Loucy (cell line): ENCODE results near the gene ABAT.

Experiments
- H2AFZ ChIP-seq: fragments of 200-600 bp; sonication (generic); 2 replicates; pipeline ENCODE4 v1.6.0; 2016; ENCODE audit warnings: antibody characterized with exemption, mild to moderate bottlenecking, low read length, moderate library complexity
- H3F3A ChIP-seq: fragments of 200-600 bp; 2 replicates; pipeline ENCODE4 v1.6.0; 2016; ENCODE audit warnings: antibody characterized with exemption, low read depth, mild to moderate bottlenecking
- H3K27me3 ChIP-seq: fragments of 200-600 bp; sonication (generic); 2 replicates; pipeline ENCODE4 v1.6.1; 2014; ENCODE audit warnings: low read length, mild to moderate bottlenecking; ENCODE audit not compliant: insufficient read depth, poor library complexity, severe bottlenecking
- H3K36me3 ChIP-seq: fragments of 200-600 bp; sonication (generic); 2 replicates; pipeline ENCODE4 v1.6.1; 2016; ENCODE audit warnings: low read length; ENCODE audit not compliant: insufficient read depth
- H3K4me1 ChIP-seq: fragments of 200-600 bp; sonication (generic); 2 replicates; pipeline ENCODE4 v1.5.1; 2014; ENCODE audit warnings: low read length, mild to moderate bottlenecking; ENCODE audit not compliant: insufficient read depth, poor library complexity, severe bottlenecking
- H3K4me2 ChIP-seq: fragments of 200-600 bp; sonication (generic); 2 replicates; pipeline ENCODE4 v1.6.0; 2014; ENCODE audit warnings: antibody characterized with exemption, low read length, low read depth, mild to moderate bottlenecking; ENCODE audit not compliant: poor library complexity, severe bottlenecking
- H3K4me3 ChIP-seq: fragments of 200-600 bp; sonication (generic); 2 replicates; pipeline ENCODE4 v1.5.1; 2014; ENCODE audit warnings: low read length, mild to moderate bottlenecking, mixed read lengths; ENCODE audit not compliant: poor library complexity, severe bottlenecking
- H3K79me2 ChIP-seq: fragments of 200-600 bp; sonication (generic); 2 replicates; pipeline ENCODE4 v1.6.1; 2014; ENCODE audit warnings: low read length; ENCODE audit not compliant: insufficient read depth
- H3K9ac ChIP-seq: fragments of 200-600 bp; sonication (generic); 2 replicates; pipeline ENCODE4 v1.6.0; 2014; ENCODE audit warnings: mild to moderate bottlenecking, low read depth, low read length, moderate library complexity; ENCODE audit not compliant: poor library complexity, severe bottlenecking
- H3K9me2 ChIP-seq: fragments of 200-600 bp; sonication (generic); replicated peaks from 2 replicates; pipeline ENCODE4 v1.6.1; 2016; ENCODE audit warnings: low read depth, low read length, mixed read lengths
- H3K9me3 ChIP-seq: fragments of 200-600 bp; sonication (generic); 2 replicates; pipeline ENCODE4 v1.6.1; 2014; ENCODE audit warnings: mild to moderate bottlenecking, antibody characterized with exemption, low read length, low read depth; ENCODE audit not compliant: insufficient read depth
- H4K20me1 ChIP-seq: fragments of 200-600 bp; sonication (generic); 2 replicates; pipeline ENCODE4 v1.6.0; 2014; ENCODE audit warnings: antibody characterized with exemption, low read length, mild to moderate bottlenecking; ENCODE audit not compliant: insufficient read depth, poor library complexity, severe bottlenecking
- EZH2phosphoT487 ChIP-seq: fragments of 200-600 bp; IDR thresholded peaks from 2 replicates; pipeline ENCODE4 v1.6.1; 2018; ENCODE audit warnings: antibody characterized with exemption, mild to moderate bottlenecking, moderate library complexity, borderline replicate concordance
- TF ChIP-seq, protein P1 (sequence below): fragments of 200-600 bp; sonication (generic); conservative IDR thresholded peaks from 2 replicates; pipeline ENCODE4 v1.5.1; 2014; ENCODE audit warnings: mild to moderate bottlenecking, antibody characterized with exemption, low read length

Gene ABAT

DNA sequence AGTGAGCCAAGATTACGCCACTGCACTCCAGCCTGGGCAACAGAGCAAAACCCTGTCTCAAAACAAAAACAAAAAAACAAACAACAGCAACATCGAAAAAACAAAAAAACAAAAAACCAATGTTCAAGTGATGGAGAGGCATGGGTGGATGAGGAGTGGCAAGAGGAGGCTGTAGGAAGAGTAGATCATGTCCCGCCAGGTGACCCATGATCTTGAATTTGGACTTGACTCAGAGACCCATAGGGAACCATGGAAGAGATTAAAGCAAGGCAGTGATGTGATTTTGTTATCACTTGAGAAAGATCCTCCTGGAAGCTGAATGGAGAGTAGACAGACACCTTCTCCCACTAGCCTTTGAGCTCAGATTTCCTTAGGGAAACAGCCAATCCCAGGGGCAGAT is 11.2 kb downstream of the ABAT start:
- H3K9ac ChIP-seq: no peak overlapping the region
- H3K79me2 ChIP-seq: no peaks in the 10 kb centered on the region
- TF ChIP-seq, protein P1, sequence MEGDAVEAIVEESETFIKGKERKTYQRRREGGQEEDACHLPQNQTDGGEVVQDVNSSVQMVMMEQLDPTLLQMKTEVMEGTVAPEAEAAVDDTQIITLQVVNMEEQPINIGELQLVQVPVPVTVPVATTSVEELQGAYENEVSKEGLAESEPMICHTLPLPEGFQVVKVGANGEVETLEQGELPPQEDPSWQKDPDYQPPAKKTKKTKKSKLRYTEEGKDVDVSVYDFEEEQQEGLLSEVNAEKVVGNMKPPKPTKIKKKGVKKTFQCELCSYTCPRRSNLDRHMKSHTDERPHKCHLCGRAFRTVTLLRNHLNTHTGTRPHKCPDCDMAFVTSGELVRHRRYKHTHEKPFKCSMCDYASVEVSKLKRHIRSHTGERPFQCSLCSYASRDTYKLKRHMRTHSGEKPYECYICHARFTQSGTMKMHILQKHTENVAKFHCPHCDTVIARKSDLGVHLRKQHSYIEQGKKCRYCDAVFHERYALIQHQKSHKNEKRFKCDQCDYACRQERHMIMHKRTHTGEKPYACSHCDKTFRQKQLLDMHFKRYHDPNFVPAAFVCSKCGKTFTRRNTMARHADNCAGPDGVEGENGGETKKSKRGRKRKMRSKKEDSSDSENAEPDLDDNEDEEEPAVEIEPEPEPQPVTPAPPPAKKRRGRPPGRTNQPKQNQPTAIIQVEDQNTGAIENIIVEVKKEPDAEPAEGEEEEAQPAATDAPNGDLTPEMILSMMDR: no peak
- TF ChIP-seq EZH2phosphoT487: no peak
- H3K4me2 ChIP-seq: no peak overlapping the region
- peaks cover 5% of the 10 kb centered on the region; the same call in 1 of the 2 replicates for H3K9me3 ChIP-seq
- no peaks in the 10 kb centered on the region for H4K20me1 ChIP-seq
- no peaks in the 10 kb centered on the region for H3F3A ChIP-seq
- H2AFZ ChIP-seq: no peak overlapping the region
- no peaks in the 10 kb centered on the region for H3K9me2 ChIP-seq
- H3K36me3 ChIP-seq: no peaks in the 10 kb centered on the region
- no peak overlapping the region for H3K4me3 ChIP-seq
- no peaks in the 10 kb centered on the region for H3K4me1 ChIP-seq
- no peaks in the 10 kb centered on the region for H3K27me3 ChIP-seq

DNA sequence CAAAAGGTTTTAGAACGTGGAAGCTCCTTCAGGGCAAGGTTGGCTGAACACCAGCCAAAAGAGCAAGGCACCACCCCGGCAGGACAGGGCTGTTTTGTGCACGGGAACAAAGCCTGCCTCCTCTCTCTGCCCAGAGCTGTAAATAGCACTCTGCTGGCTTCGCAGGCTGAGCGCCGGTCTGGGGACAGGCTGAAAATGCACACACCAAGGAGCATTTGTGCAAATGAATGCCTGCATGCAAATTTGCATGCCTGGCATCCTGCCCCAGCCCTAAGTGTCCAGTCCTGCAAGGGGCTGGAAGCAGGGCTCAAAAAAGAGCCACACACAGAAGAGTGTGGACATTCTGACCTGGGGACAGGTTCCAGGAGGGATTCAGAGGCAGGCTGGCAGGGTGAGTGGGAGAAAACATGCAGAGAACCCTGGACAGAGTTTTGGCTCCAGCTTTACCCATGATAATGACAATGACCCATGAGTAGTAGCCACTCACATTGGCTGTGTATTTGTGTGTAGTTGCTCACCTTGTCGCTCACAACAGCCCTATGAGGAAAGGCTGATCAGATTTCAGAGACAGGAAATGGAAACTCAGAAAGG is 11.7 kb downstream of the ABAT start:
- Histone ChIP-seq H3K36me3 (no peaks in the 10 kb centered on the region), H3K4me2 (no peak overlapping the region), H4K20me1 (no peaks in the 10 kb centered on the region), H3K9me2 (no peaks in the 10 kb centered on the region), H3K4me1 (no peaks in the 10 kb centered on the region), H3K27me3 (no peaks in the 10 kb centered on the region), H3K4me3 (no peak overlapping the region), H3F3A (no peaks in the 10 kb centered on the region), H2AFZ (no peak overlapping the region), H3K9me3 (peaks cover 5% of the 10 kb centered on the region; the same call in 1 of the 2 replicates), H3K9ac (no peak overlapping the region), H3K79me2 (no peaks in the 10 kb centered on the region)
- no peak for TF ChIP-seq EZH2phosphoT487
- TF ChIP-seq, protein P1: no peak

DNA sequence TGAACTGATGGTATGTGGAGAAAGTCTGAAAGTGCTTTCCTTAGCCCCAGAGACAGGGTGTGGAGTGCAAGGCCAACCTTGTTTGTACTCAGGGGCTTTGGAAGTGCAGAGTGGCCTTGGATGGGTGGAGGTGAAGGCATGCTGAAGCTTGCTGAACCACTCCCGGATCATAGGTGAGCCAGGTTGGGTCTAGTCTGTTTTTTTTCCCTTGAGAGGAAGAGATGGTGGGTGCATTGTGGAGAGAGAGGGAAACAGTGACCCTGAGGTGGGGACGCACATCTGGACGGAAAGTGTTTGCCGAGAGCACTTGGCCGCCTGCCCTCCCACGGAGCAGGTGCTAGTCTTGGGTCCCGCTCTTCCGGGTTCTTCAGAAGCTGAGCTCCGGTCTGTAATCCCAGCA is 12.5 kb downstream of the ABAT start:
- Histone ChIP-seq H3K36me3 (no peaks in the 10 kb centered on the region), H3K9me2 (no peaks in the 10 kb centered on the region), H3K9ac (no peak overlapping the region), H3K27me3 (no peaks in the 10 kb centered on the region), H2AFZ (no peak overlapping the region), H3K4me1 (no peaks in the 10 kb centered on the region), H3F3A (no peaks in the 10 kb centered on the region), H3K4me3 (no peak overlapping the region), H4K20me1 (no peaks in the 10 kb centered on the region), H3K79me2 (no peaks in the 10 kb centered on the region), H3K4me2 (no peak overlapping the region), H3K9me3 (peaks cover 5% of the 10 kb centered on the region; the same call in 1 of the 2 replicates)
- TF ChIP-seq, protein P1: no peak
- no peak for TF ChIP-seq EZH2phosphoT487
